Activated CD8-positive, alpha-beta memory T cell treated with anti-CD3 and anti-CD28 coated beads, Interleukin-2, amount 50 U/mL, for 1 hour (primary cell): ENCODE results near the gene UTY.

Source experiments
- DNase-seq: peaks from one replicate; pipeline ENCODE4 v3.0.0-alpha.2; 2020; ENCODE audit errors: extremely low read depth

UTY gene

GRCh38 chrY:13479828-13480227, at the start of gene UTY:
Gene UTY, minus strand, starts transcription at chrY:13480033. Its CDS starts 368 bp downstream, at chrY:13479665.
- DNase-seq: no peak

GRCh38 chrY:13520474-13520873, 40.6 kb upstream of the UTY start:
- no peak for DNase-seq

- DNase-seq: no peak
Measured at GRCh38 chrY:13501215-13501614, 21.4 kb upstream of the UTY start.

GRCh38 chrY:13493737-13494136, 13.9 kb upstream of the UTY start:
- DNase-seq: no peak

GRCh38 chrY:13492408-13492807, 12.6 kb upstream of the UTY start:
- no peak for DNase-seq

- no peak for DNase-seq
Measured at GRCh38 chrY:13488738-13489137, 8.9 kb upstream of the UTY start.

- no peak for DNase-seq
Measured at GRCh38 chrY:13479121-13479711, 617 bp downstream of the UTY start.

GRCh38 chrY:13478126-13478785, 1.6 kb downstream of the UTY start:
- no peak for DNase-seq

GRCh38 chrY:13474997-13475396, 4.8 kb downstream of the UTY start:
- no peak for DNase-seq

- no peak for DNase-seq
Measured at GRCh38 chrY:13451572-13451971, 28.3 kb downstream of the UTY start.

GRCh38 chrY:13450596-13451130, 29.2 kb downstream of the UTY start:
- no peak for DNase-seq

- no peak for DNase-seq
Measured at GRCh38 chrY:13445566-13445965, 34.3 kb downstream of the UTY start.

GRCh38 chrY:13443146-13443545, 36.7 kb downstream of the UTY start:
- DNase-seq: no peak

GRCh38 chrY:13440811-13441210, 39.0 kb downstream of the UTY start:
- DNase-seq: no peak

- no peak for DNase-seq
Measured at GRCh38 chrY:13435968-13436937, 43.6 kb downstream of the UTY start.

- DNase-seq: no peak
Measured at GRCh38 chrY:13435206-13435967, 44.4 kb downstream of the UTY start.

- no peak for DNase-seq
Measured at GRCh38 chrY:13432293-13433025, 47.4 kb downstream of the UTY start.

- no peak for DNase-seq
Measured at GRCh38 chrY:13429551-13429950, 50.3 kb downstream of the UTY start.

- DNase-seq: no peak
Measured at GRCh38 chrY:13423281-13423732, 56.5 kb downstream of the UTY start.

GRCh38 chrY:13416869-13417661, 62.8 kb downstream of the UTY start:
- no peak for DNase-seq
